Subcutaneous abdominal adipose tissue (tissue), 5 donors: ENCODE data around the gene C1orf198.

ENCODE experiments used
- H3K27ac ChIP-seq: one replicate; pipeline ENCODE4 v1.7.0; 2013; ENCODE audit warnings: low read depth, mild to moderate bottlenecking, inconsistent platforms, low read length, moderate library complexity
- H3K27me3 ChIP-seq, 5 donors: one replicate each; pipeline ENCODE4 v1.7.0; 2013; ENCODE audit warnings: low read length in 5 of 5, inconsistent platforms in 1 of 5; ENCODE audit not compliant: control insufficient read depth in 5 of 5, insufficient read depth in 4 of 5
- H3K36me3 ChIP-seq, 5 donors: one replicate each; pipeline ENCODE4 v1.7.0; 2013; ENCODE audit warnings: low read length in 5 of 5; ENCODE audit not compliant: control insufficient read depth in 5 of 5, insufficient read depth in 5 of 5
- H3K4me1 ChIP-seq, 5 donors: one replicate each; pipeline ENCODE4 v1.7.0; 2013; ENCODE audit warnings: low read length in 5 of 5, mild to moderate bottlenecking in 3 of 5, moderate library complexity in 1 of 5; ENCODE audit not compliant: control insufficient read depth in 5 of 5, insufficient read depth in 5 of 5
- H3K4me3 ChIP-seq, 5 donors: one replicate each; pipeline ENCODE4 v1.7.0; 2013; ENCODE audit warnings: low read length in 5 of 5, low read depth in 1 of 5
- H3K9ac ChIP-seq, 5 donors: one replicate each; pipeline ENCODE4 v1.7.0; 2013; ENCODE audit warnings: low read length in 5 of 5, mild to moderate bottlenecking in 4 of 5, moderate library complexity in 3 of 5
- H3K9me3 ChIP-seq, 5 donors: one replicate each; pipeline ENCODE4 v1.7.0; 2013; ENCODE audit warnings: low read length in 5 of 5; ENCODE audit not compliant: control insufficient read depth in 5 of 5
- donor health status: healthy.
- donor health status: healthy.
- donor health status: healthy.
- donor health status: healthy.
- donor health status: healthy.

C1orf198 gene

DNA sequence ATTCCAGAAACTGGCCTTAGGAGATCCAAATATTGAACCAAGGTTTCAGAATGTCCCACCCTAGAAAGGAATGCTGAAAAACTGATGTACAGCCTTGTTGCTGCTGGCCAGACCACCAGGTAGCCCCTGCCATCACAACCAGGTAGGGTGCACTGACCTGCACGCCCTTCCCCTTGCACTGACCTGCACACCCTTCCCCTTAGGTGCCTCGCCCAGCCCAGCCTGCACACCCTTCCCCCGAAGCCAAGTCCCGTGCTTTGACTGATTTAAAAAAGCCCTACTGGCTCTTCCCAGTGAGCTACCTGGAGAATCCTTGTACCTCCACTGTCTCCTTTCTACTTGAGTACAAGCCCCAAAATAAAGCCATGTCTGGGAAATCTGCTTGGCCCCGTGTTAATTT, 26.3 kb upstream of the C1orf198 start:
- Histone ChIP-seq H3K4me1 (peaks cover 0 to under 1% (median under 1%) of the 10 kb centered on the region in 5 donors), H3K4me3 (no peak overlapping the region), H3K9ac (no peak overlapping the region), H3K9me3 (no peaks in the 10 kb centered on the region), H3K36me3 (no peaks in the 10 kb centered on the region), H3K27ac (no peak overlapping the region), H3K27me3 (peaks cover 0 to 5% (median 0%) of the 10 kb centered on the region in 5 donors)

DNA sequence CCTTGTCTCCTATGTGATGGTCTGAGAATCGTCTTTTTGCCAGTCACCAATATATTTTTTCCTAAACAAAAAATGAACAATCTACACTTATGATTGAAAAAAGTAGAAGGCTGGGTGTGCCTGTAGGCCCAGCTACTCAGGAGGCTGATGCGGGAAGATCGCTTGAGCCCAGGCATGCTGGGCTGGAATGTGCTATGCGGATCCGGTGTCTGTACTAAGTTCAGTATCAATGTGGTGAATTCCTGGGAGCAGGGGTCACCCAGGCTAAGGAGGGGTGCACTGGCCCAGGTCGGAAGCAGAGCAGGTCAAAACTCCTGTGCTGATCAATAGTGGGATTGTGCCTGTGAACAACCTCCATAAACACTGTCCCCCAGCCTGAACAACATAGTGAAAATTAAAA, 25.7 kb upstream of the C1orf198 start:
- H3K9me3 ChIP-seq, result no peaks in the 10 kb centered on the region
- no peak overlapping the region for H3K27ac ChIP-seq

DNA sequence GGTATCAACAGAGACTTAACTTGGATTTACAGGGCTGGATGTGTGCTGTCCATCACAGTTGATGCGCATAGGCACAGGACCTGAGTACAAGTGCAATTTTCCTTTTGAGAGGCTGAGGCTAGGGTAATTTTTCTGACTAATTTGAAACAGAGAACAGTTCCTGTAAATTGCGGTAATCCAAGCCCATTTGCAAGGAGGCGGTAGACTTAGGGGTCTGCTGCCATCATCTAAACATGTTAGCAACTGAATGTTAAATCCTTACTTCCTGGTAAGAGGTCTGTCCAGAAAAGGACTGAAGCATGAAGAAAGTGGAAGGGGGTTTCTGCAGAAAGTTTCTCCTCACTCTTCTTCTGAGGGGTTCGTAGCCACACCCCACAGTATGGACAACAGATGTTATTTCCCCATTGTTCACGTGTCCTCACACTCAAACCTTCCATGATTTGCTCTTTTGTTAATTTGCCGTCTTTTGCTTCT, 23.7 kb upstream of the C1orf198 start:
- Histone ChIP-seq H3K36me3 (no peaks in the 10 kb centered on the region), H3K9ac (no peak overlapping the region), H3K9me3 (no peaks in the 10 kb centered on the region), H3K27me3 (peaks cover 0 to 5% (median 0%) of the 10 kb centered on the region in 5 donors), H3K4me1 (no peaks in the 10 kb centered on the region), H3K4me3 (no peak overlapping the region), H3K27ac (no peak overlapping the region)

More for the DNA sequence above, 25.7 kb upstream of the C1orf198 start:
- Histone ChIP-seq H3K4me1 (no peaks in the 10 kb centered on the region), H3K36me3 (no peaks in the 10 kb centered on the region), H3K9ac (no peak overlapping the region), H3K4me3 (no peak overlapping the region), H3K27me3 (peaks cover 0 to 5% (median 0%) of the 10 kb centered on the region in 5 donors)

DNA sequence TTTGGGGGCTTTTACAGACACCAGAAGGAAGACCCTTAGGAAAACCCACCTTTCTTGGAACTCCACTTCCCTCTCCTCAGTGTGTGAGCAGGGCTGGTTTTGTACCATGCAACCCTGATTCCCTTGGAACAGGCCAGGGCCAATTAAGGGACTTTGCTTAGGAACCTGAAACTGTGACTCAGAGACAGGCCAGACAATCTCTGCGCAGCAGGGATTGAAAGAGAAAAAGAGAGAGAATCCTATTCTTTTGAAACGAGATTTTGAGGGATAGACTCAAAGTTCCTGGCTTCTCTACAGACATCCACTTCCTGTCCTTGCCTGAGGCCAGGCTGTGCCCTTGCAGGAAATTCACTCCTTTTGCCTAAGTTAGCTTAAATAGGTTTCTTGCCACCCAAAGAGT, 23.1 kb upstream of the C1orf198 start:
- no peaks in the 10 kb centered on the region for H3K9me3 ChIP-seq
- no peak overlapping the region for H3K27ac ChIP-seq
- no peak overlapping the region for H3K9ac ChIP-seq
- no peak overlapping the region for H3K4me3 ChIP-seq
- no peaks in the 10 kb centered on the region for H3K4me1 ChIP-seq
- no peaks in the 10 kb centered on the region for H3K36me3 ChIP-seq
- peaks cover 0 to 5% (median 0%) of the 10 kb centered on the region in 5 donors for H3K27me3 ChIP-seq

DNA sequence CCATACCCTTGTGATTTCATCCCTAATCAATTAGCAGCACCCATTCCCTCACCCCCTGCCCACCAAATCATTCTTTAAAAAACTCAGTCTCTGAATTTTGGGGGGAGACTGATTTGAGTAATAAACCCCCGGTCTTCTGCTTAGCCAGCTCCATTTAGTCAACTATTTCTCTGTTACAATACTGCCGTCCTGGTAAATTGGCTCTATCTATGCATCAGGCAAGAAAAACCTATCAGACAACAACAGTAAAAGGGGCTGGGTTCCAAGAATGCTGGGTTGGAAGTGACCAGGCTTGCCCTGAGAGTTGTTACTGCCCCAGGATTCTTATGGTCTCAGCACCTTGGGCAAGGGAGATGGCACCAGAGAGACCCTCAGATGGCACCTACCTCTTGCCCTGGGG, 16.3 kb upstream of the C1orf198 start:
- no peak overlapping the region for H3K27ac ChIP-seq
- peaks cover 0 to 4% (median 0%) of the 10 kb centered on the region in 5 donors for H3K4me1 ChIP-seq
- H3K36me3 ChIP-seq, result no peaks in the 10 kb centered on the region
- H3K9ac ChIP-seq, result no peak overlapping the region
- no peak overlapping the region for H3K4me3 ChIP-seq
- peaks cover 0 to 10% (median 2%) of the 10 kb centered on the region in 5 donors for H3K27me3 ChIP-seq
- peaks cover 0 to 23% (median 13%) of the 10 kb centered on the region in 5 donors for H3K9me3 ChIP-seq

DNA sequence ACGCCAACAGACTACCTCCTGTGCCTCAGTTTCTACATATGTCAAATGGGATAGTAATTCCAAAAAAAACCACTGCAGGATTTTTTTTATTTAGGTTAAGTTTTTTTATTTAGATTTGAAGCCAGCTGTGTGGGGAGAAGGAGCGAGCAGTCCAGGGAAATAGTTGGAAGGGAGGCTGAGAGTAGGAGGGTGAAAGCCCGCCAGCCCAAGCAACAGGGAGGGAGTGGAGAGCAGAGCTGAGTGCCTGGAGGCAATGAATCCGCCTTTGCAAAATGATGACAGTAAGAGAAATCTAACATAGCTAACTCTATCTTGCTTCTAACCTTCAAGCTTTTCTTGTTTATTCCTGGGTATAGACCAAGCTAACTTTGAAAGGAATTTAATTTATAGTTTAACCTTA, 15.6 kb upstream of the C1orf198 start:
- H3K27me3 ChIP-seq, result peaks cover 0 to 10% (median 2%) of the 10 kb centered on the region in 5 donors
- no peak overlapping the region for H3K4me3 ChIP-seq
- H3K9ac ChIP-seq, result no peak overlapping the region
- H3K9me3 ChIP-seq, result peaks cover 0 to 23% (median 13%) of the 10 kb centered on the region in 5 donors
- H3K4me1 ChIP-seq, result peaks cover 0 to 8% (median 2%) of the 10 kb centered on the region in 5 donors
- H3K27ac ChIP-seq, result no peak overlapping the region
- no peaks in the 10 kb centered on the region for H3K36me3 ChIP-seq

DNA sequence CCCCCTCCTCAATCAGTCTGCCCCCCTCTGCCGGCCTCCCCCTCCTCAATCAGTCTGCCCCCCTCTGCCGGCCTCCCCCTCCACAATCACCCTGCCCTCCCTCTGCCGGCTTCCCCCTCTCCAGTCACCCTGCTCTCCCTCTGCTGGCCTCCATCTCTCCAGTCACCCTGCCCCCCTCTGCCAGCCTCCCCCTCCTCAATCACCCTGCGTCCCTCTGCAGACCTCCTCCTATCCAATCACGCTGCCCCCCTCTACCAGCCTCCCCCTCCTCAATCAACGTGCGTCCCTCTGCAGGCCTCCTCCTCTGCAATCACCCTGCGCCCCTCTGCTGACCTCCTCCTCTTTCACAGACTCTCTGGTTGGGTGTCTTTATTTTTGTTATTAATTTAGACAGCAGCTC, 11.5 kb upstream of the C1orf198 start:
- no peak overlapping the region for H3K27ac ChIP-seq
- H3K27me3 ChIP-seq, result peaks cover 0 to 10% (median 2%) of the 10 kb centered on the region in 5 donors

DNA sequence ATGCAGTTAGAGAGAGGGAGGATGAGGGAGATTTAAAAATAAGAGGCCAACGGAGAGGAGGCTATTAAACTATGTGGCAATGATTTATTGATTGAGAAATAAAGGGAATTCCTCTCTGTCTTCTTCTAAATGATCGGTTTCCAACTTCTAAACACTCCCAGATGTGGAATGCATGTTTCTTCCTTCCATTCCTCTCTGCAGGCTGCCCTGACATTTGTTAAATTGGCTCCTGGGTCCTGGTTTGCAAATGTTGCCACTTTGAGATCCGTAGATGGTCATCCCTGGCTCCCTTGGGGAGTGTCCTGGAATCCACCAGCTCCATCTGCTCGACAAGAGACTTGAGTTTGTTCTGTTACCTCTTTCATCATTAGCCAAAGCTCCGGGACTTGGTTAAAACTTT, 10.3 kb upstream of the C1orf198 start:
- H3K9ac ChIP-seq, result no peak overlapping the region
- peaks cover 0 to 16% (median 16%) of the 10 kb centered on the region in 5 donors for H3K4me1 ChIP-seq
- H3K36me3 ChIP-seq, result no peaks in the 10 kb centered on the region
- peaks cover 0 to 10% (median 2%) of the 10 kb centered on the region in 5 donors for H3K27me3 ChIP-seq
- peak overlapping the region; percentile 3 for H3K27ac ChIP-seq
- H3K9me3 ChIP-seq, result peaks cover 0 to 4% (median 0%) of the 10 kb centered on the region in 5 donors
- no peak overlapping the region for H3K4me3 ChIP-seq

More for the DNA sequence above, 11.5 kb upstream of the C1orf198 start:
- H3K9ac ChIP-seq, result no peak overlapping the region
- no peak overlapping the region for H3K4me3 ChIP-seq
- peaks cover 0 to 19% (median 16%) of the 10 kb centered on the region in 5 donors for H3K4me1 ChIP-seq
- H3K36me3 ChIP-seq, result no peaks in the 10 kb centered on the region
- H3K9me3 ChIP-seq, result peaks cover 0 to 12% (median 6%) of the 10 kb centered on the region in 5 donors

DNA sequence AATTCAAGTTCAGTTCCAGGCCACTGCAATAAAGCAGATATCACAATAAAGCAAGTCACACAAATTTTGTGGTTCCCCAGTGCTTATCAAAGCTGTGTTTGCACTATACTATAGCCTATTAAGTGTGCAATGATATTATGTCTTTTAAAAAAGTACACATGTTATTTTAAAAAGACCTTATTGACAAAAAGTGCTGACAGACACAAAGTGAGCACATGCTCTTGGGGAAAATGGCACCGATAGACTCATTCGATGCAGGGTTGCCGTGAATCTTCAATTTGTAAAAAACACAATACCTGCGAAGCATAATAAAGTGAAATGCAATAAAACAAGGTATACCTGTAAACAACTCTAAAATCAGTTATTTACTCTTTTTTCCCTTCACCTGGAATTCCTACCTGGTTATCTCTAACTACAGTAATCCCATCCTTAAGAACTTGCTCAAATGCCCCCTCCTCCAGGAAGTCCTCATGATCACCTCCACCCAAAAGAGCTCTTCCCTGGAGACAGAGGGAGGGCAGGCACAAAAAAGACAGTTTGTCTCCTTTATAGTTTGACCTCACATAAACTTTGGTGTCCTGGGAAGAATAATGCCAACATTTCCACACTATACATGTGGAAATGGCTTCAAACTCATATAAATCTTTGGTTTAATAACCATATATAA, 9.7 kb upstream of the C1orf198 start:
- no peak overlapping the region for H3K27ac ChIP-seq
- H3K4me1 ChIP-seq, result peaks cover 0 to 16% (median 15%) of the 10 kb centered on the region in 5 donors
- H3K27me3 ChIP-seq, result peaks cover 0 to 9% (median 2%) of the 10 kb centered on the region in 5 donors
- no peaks in the 10 kb centered on the region for H3K36me3 ChIP-seq
- H3K9ac ChIP-seq, result no peak overlapping the region
- peaks cover 0 to 3% (median 0%) of the 10 kb centered on the region in 5 donors for H3K9me3 ChIP-seq
- H3K4me3 ChIP-seq, result no peak overlapping the region

DNA sequence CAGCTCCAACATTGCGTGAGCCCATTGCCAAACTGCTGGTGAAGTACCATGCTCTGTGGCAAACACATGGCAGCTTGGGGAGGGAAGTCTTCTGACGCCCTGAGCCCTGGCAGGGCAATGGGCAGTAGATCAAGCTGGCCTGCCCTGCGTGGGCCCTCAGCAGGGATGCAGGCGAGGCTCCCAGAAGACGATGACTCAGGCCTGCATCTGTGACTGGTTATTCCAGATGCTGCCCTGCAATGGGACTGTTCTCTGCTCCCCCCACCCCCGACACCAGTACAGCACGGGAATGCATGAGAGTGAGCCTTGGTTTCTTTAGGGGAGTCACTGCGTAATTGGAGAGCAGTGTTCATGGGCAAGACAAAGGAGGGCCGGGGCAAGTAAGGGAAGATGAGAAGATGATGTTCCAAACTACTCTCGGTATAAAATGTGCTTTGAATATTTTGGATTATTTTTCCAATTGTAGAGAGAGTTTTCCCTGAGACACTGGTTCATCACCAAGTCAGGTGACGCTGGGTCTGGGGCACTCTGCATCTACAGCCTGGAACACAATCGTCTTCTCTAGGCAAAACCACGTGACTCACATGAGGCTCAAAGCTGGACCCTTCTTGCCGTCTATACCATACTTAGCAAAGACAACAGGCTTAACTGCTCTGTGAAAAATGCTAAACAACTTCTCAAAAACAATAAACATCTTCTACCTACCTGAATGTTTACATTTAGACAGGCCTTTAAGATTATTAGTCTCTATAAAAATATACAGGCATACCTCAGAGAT, 9.0 kb upstream of the C1orf198 start:
- Histone ChIP-seq H3K36me3 (no peaks in the 10 kb centered on the region), H3K27me3 (peaks cover 0 to 3% (median 0%) of the 10 kb centered on the region in 5 donors), H3K4me3 (no peak overlapping the region), H3K4me1 (peaks cover 0 to 16% (median 15%) of the 10 kb centered on the region in 5 donors), H3K27ac (no peak overlapping the region), H3K9me3 (no peaks in the 10 kb centered on the region), H3K9ac (no peak overlapping the region)
